ENCODE results near the gene RTEL1.

RTEL1 gene

GRCh38 chr20:63740627-63741353 lies 82.7 kb downstream of the RTEL1 start:
- DNase-seq (ENCODE audit: low read depth in 3 of 3), result no peak

- DNase-seq (ENCODE audit: low read depth in 3 of 3), result no peak
Observed at GRCh38 chr20:63741354-63741675, 83.2 kb downstream of the RTEL1 start.

- DNase-seq (ENCODE audit: low read depth in 3 of 3), result no peak
Observed at GRCh38 chr20:63741676-63742380, 83.7 kb downstream of the RTEL1 start.

GRCh38 chr20:63742381-63743024 lies 84.4 kb downstream of the RTEL1 start:
- no peak for DNase-seq (ENCODE audit: low read depth in 3 of 3)

- no peak for DNase-seq (ENCODE audit: low read depth in 3 of 3)
Observed at GRCh38 chr20:63743210-63743970, 85.3 kb downstream of the RTEL1 start.

GRCh38 chr20:63744158-63744557 lies 86.0 kb downstream of the RTEL1 start:
- no peak for DNase-seq (ENCODE audit: low read depth in 3 of 3)

DNA sequence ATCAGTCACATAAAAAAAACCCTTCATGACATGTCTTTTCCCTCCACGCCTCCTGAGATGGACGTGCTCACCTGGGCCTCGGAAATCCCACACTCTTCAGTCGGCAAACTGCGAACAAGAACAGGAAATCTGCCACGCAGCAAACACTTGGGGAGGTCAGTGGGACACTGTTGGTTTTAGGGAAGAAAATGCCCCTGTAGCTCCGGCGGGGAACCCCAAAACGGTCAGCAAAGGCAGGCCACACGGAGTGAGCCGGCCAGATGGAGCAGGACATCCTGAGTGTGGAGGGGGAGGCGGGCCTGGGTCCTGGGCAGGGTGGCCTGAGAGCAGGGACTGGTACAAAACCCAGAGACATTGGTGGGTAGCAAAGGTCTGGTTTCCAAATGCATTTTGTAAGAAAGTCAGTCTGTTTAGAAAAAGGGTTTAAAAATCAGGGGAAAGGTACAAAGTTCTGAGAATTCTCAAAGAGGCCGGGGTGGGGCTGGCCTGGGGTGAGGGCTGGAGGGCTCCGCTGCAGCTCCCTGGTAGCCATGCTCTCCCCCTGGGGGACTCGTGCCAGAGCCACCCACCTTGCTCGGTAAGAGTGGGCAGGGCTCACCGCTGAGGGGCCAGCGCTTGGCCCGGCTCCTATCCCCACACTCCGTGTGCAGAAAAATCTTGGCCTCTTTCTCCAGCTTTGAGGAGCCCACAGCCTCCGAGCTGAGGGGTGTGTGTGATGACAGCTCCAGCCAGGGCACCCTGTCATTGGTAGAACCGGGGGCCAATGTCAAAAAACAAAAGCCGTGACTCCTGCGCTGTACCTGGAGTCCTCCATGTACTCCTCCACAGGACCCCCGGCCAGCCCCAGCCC lies 86.7 kb downstream of the RTEL1 start:
- DNase-seq (ENCODE audit: low read depth in 3 of 3), result no peak

GRCh38 chr20:63745424-63745805 lies 87.3 kb downstream of the RTEL1 start:
- DNase-seq (ENCODE audit: low read depth in 3 of 3), result no peak
